ENCODE results near the gene LIPT1. TPM values are rescaled to one million over a fixed set of nuclear protein-coding genes. Genes with fewer than 3 reads are reported as not detected.
"Not testable (repeated sequence)": the region's sequence is repeated elsewhere in the genome, so short reads cannot be mapped to it uniquely, and the experiment has no call there.

LIPT1 gene
- total and polyA plus RNA-seq, 5 donors from 2014 or later = 11.5 to 27.4 (median 24.5) TPM

DNA sequence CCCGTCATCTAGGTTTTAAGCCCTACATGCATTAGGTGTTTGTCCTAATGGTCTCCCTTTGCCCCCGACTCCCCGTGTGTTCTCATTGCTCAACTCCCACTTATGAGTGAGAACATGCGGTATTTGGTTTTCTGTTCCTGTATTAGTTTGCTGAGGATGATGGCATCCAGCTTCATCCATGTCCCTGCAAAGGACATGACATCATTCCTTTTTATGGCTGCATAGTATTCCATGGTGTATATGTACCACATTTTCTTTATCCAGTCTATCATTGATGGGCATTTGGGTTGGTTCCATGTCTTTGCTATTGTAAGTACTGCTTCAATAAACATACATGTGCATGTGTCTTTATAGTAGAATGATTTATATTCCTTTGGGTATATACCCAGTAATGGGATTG, 37.6 kb downstream of the LIPT1 start:
- not testable (repeated sequence) for H3K27ac Mint-ChIP-seq; ATAC-seq (ENCODE audit: low read depth in 2 of 2); H3K27ac ChIP-seq (ENCODE audit: insufficient read depth, low read length, poor library complexity, severe bottlenecking); H3K9me3 Mint-ChIP-seq; DNase-seq; H3K4me3 Mint-ChIP-seq; H3K27me3 Mint-ChIP-seq; H3K4me3 ChIP-seq (ENCODE audit: low read depth, low read length); H3K4me1 ChIP-seq (ENCODE audit: control insufficient read depth, insufficient read depth, low read length, poor library complexity, severe bottlenecking); H3K9me3 ChIP-seq (ENCODE audit: control insufficient read depth in 2 of 2, low read length in 2 of 2); H3K27me3 ChIP-seq (ENCODE audit: control insufficient read depth, insufficient read depth, low read length)
- peaks cover 44% of the 10 kb centered on the region for H3K36me3 Mint-ChIP-seq
- H3K4me1 Mint-ChIP-seq = peaks cover 5 to 21% (median 11%) of the 10 kb centered on the region in 4 donors
- H3K36me3 ChIP-seq (ENCODE audit: control insufficient read depth, insufficient read depth, low read length) = peaks cover 66% of the 10 kb centered on the region

- DNase-seq = no peak
- Histone ChIP-seq H3K4me1 (ENCODE audit: control insufficient read depth, insufficient read depth, low read length, poor library complexity, severe bottlenecking) (no peaks in the 10 kb centered on the region), H3K27me3 (ENCODE audit: control insufficient read depth, insufficient read depth, low read length) (no peaks in the 10 kb centered on the region), H3K9me3 (ENCODE audit: control insufficient read depth in 2 of 2, low read length in 2 of 2) (no peaks in the 10 kb centered on the region), H3K4me3 (ENCODE audit: low read depth, low read length) (no peak overlapping the region), H3K27ac (ENCODE audit: insufficient read depth, low read length, poor library complexity, severe bottlenecking) (no peak overlapping the region), H3K36me3 (ENCODE audit: control insufficient read depth, insufficient read depth, low read length) (peaks cover 35% of the 10 kb centered on the region)
- no peaks in the 10 kb centered on the region for H3K9me3 Mint-ChIP-seq
- H3K27me3 Mint-ChIP-seq = no peaks in the 10 kb centered on the region
- H3K4me3 Mint-ChIP-seq = no peak overlapping the region
- H3K36me3 Mint-ChIP-seq = peaks cover 23% of the 10 kb centered on the region
- peak overlapping the region in 1 of 3 donors; percentile 64 for H3K27ac Mint-ChIP-seq
- no peak for ATAC-seq (ENCODE audit: low read depth in 2 of 2)
- peaks cover 0 to 3% (median under 1%) of the 10 kb centered on the region in 4 donors for H3K4me1 Mint-ChIP-seq
Observed at GRCh38 chr2:99198103-99198841, 43.5 kb downstream of the LIPT1 start.

- H3K36me3 ChIP-seq (ENCODE audit: control insufficient read depth, insufficient read depth, low read length) = peaks cover 23% of the 10 kb centered on the region
- ATAC-seq (ENCODE audit: low read depth in 2 of 2) = no peak
- no peak overlapping the region for H3K27ac ChIP-seq (ENCODE audit: insufficient read depth, low read length, poor library complexity, severe bottlenecking)
- H3K27me3 ChIP-seq (ENCODE audit: control insufficient read depth, insufficient read depth, low read length) = no peaks in the 10 kb centered on the region
- H3K36me3 Mint-ChIP-seq = peaks cover 17% of the 10 kb centered on the region
- H3K9me3 ChIP-seq (ENCODE audit: control insufficient read depth in 2 of 2, low read length in 2 of 2) = no peaks in the 10 kb centered on the region
- peaks cover 0 to 3% (median under 1%) of the 10 kb centered on the region in 4 donors for H3K4me1 Mint-ChIP-seq
- H3K4me1 ChIP-seq (ENCODE audit: control insufficient read depth, insufficient read depth, low read length, poor library complexity, severe bottlenecking) = no peaks in the 10 kb centered on the region
- no peaks in the 10 kb centered on the region for H3K27me3 Mint-ChIP-seq
- no peak for DNase-seq
- no peak overlapping the region for H3K4me3 Mint-ChIP-seq
- H3K9me3 Mint-ChIP-seq = no peaks in the 10 kb centered on the region
- H3K4me3 ChIP-seq (ENCODE audit: low read depth, low read length) = no peak overlapping the region
- H3K27ac Mint-ChIP-seq = peak overlapping the region; percentile 46 to 64 (median 56)
Observed at GRCh38 chr2:99200076-99200800, 45.5 kb downstream of the LIPT1 start.

- H3K36me3 Mint-ChIP-seq = peaks cover 18% of the 10 kb centered on the region
- peaks cover 0 to 4% (median 0%) of the 10 kb centered on the region in 7 donors for H3K9me3 Mint-ChIP-seq
- peaks cover 5% of the 10 kb centered on the region for H3K36me3 ChIP-seq (ENCODE audit: control insufficient read depth, insufficient read depth, low read length)
- no peaks in the 10 kb centered on the region for H3K27me3 Mint-ChIP-seq
- H3K4me3 Mint-ChIP-seq = no peak overlapping the region
- H3K27ac Mint-ChIP-seq = peak overlapping the region in 2 of 3 donors; percentile 6 to 76
- H3K27me3 ChIP-seq (ENCODE audit: control insufficient read depth, insufficient read depth, low read length) = no peaks in the 10 kb centered on the region
- H3K4me3 ChIP-seq (ENCODE audit: low read depth, low read length) = no peak overlapping the region
- ATAC-seq (ENCODE audit: low read depth in 2 of 2) = no peak
- H3K27ac ChIP-seq (ENCODE audit: insufficient read depth, low read length, poor library complexity, severe bottlenecking) = no peak overlapping the region
- H3K4me1 ChIP-seq (ENCODE audit: control insufficient read depth, insufficient read depth, low read length, poor library complexity, severe bottlenecking) = no peaks in the 10 kb centered on the region
- no peak for DNase-seq
- H3K9me3 ChIP-seq (ENCODE audit: control insufficient read depth in 2 of 2, low read length in 2 of 2) = no peaks in the 10 kb centered on the region
- peaks cover 0 to 3% (median under 1%) of the 10 kb centered on the region in 4 donors for H3K4me1 Mint-ChIP-seq
Observed at GRCh38 chr2:99201959-99202678, 47.4 kb downstream of the LIPT1 start.

DNA sequence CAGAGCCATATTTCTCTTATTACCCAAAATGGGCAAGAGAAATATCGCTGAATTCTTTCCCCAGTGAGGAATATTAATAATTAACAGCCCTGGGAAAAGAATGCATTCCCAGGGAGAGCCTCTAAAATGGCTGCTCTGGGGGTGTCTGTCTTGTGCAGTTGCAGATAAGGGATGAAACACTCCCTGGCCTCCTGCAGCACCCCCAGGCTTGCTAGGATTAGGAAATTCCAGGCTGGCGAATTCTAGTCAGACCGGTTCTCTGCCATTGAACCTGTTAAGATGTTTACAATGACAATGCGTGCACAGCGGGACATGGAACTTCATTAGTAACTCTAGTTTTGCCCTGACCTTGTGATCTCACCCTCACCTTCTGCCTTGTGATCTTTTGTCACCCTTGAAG, 50.7 kb downstream of the LIPT1 start:
- Histone ChIP-seq H3K27me3 (ENCODE audit: control insufficient read depth, insufficient read depth, low read length) (no peaks in the 10 kb centered on the region), H3K36me3 (ENCODE audit: control insufficient read depth, insufficient read depth, low read length) (peaks cover 2% of the 10 kb centered on the region), H3K9me3 (ENCODE audit: control insufficient read depth in 2 of 2, low read length in 2 of 2) (no peaks in the 10 kb centered on the region), H3K27ac (ENCODE audit: insufficient read depth, low read length, poor library complexity, severe bottlenecking) (no peak overlapping the region), H3K4me1 (ENCODE audit: control insufficient read depth, insufficient read depth, low read length, poor library complexity, severe bottlenecking) (no peaks in the 10 kb centered on the region), H3K4me3 (ENCODE audit: low read depth, low read length) (no peak overlapping the region)
- Mint-ChIP-seq H3K4me3 (no peak overlapping the region), H3K4me1 (peaks cover 0 to 11% (median 3%) of the 10 kb centered on the region in 4 donors), H3K9me3 (peaks cover 0 to 6% (median 1%) of the 10 kb centered on the region in 7 donors), H3K27me3 (no peaks in the 10 kb centered on the region), H3K27ac (no peak overlapping the region), H3K36me3 (peaks cover 40% of the 10 kb centered on the region)
- no peak for ATAC-seq (ENCODE audit: low read depth in 2 of 2)
- no peak for DNase-seq

Other genes starting within 250 kb of the LIPT1 start
- gene CRACDL, start 218.7 kb upstream of the LIPT1 start, total RNA-seq = 0.10 TPM
- under 1 TPM; 0.16 to 0.18 (median 0.17) TPM for gene CRACDL, start 218.7 kb upstream of the LIPT1 start, polyA plus RNA-seq
- 2.0 TPM for gene C2orf15, start 13.3 kb upstream of the LIPT1 start, total RNA-seq
- gene C2orf15, start 13.3 kb upstream of the LIPT1 start, polyA plus RNA-seq = 1 to 10 TPM; 2.1 to 5.4 (median 3.2) TPM
- gene TSGA10, start within 50 bp of the LIPT1 start, total RNA-seq = 7.7 TPM
- 10 to 100 TPM in 3 of 4 donors, 1 to 10 TPM in 1; 9.1 to 17.2 (median 14.6) TPM for gene TSGA10, start within 50 bp of the LIPT1 start, polyA plus RNA-seq
- 32.1 TPM for gene MITD1, start 26.1 kb downstream of the LIPT1 start, total RNA-seq
- gene MITD1, start 26.1 kb downstream of the LIPT1 start, polyA plus RNA-seq = 10 to 100 TPM; 49.8 to 69.1 (median 52.8) TPM
- gene MRPL30, start 26.2 kb downstream of the LIPT1 start, total RNA-seq = 13.9 TPM
- 10 to 100 TPM; 15.8 to 19.8 (median 17.2) TPM for gene MRPL30, start 26.2 kb downstream of the LIPT1 start, polyA plus RNA-seq
- not detected for gene LYG2, start 100.7 kb downstream of the LIPT1 start, total RNA-seq
- gene LYG2, start 100.7 kb downstream of the LIPT1 start, polyA plus RNA-seq = not detected
- gene LYG1, start 146.2 kb downstream of the LIPT1 start, total RNA-seq = 2.0 TPM
- under 1 TPM in 1 of 4 donors, not detected in 3; 0.46 TPM for gene LYG1, start 146.2 kb downstream of the LIPT1 start, polyA plus RNA-seq
- 15.1 TPM for gene TXNDC9, start 181.4 kb downstream of the LIPT1 start, total RNA-seq
- 10 to 100 TPM; 57.6 to 83.6 (median 72.8) TPM for gene TXNDC9, start 181.4 kb downstream of the LIPT1 start, polyA plus RNA-seq
- gene EIF5B, start 182.4 kb downstream of the LIPT1 start, total RNA-seq = 38.0 TPM
- gene EIF5B, start 182.4 kb downstream of the LIPT1 start, polyA plus RNA-seq = 1 to 10 TPM; 2.9 to 4.6 (median 4.0) TPM

All from CD4-positive, CD25-positive, alpha-beta regulatory T cell (primary cell).